Activated T-cell treated with anti-CD3 and anti-CD28 coated beads, Interleukin-2, amount 50 U/mL, for 1 hour (primary cell): Measurements from ENCODE around the gene PDXDC1.
A peak's percentile ranks its signal among the peaks of the same experiment; 100 is the strongest.
"Not testable (repeated sequence)": the region's sequence is repeated elsewhere in the genome, so short reads cannot be mapped to it uniquely, and the experiment has no call there.

Source experiments
- DNase-seq: peaks from one replicate; pipeline ENCODE4 v3.0.0-alpha.2; 2020

Gene PDXDC1

GRCh38 chr16:15135483-15136360, 160.9 kb downstream of the PDXDC1 start:
- DNase-seq: not testable (repeated sequence)

- not testable (repeated sequence) for DNase-seq
Observed at GRCh38 chr16:15137514-15137913, 162.7 kb downstream of the PDXDC1 start.

- not testable (repeated sequence) for DNase-seq
Observed at GRCh38 chr16:15140444-15141365, 165.9 kb downstream of the PDXDC1 start.

- DNase-seq: no peak
Observed at GRCh38 chr16:15141586-15141985, 166.8 kb downstream of the PDXDC1 start.

GRCh38 chr16:15142107-15142890, 167.5 kb downstream of the PDXDC1 start:
- DNase-seq: not testable (repeated sequence)

- DNase-seq: not testable (repeated sequence)
Observed at GRCh38 chr16:15142891-15143600, 168.2 kb downstream of the PDXDC1 start.

GRCh38 chr16:15143601-15144091, 168.8 kb downstream of the PDXDC1 start:
- not testable (repeated sequence) for DNase-seq

- DNase-seq: not testable (repeated sequence)
Observed at GRCh38 chr16:15144092-15144631, 169.3 kb downstream of the PDXDC1 start.

- DNase-seq: not testable (repeated sequence)
Observed at GRCh38 chr16:15144781-15145417, 170.1 kb downstream of the PDXDC1 start.

GRCh38 chr16:15145418-15146263, 170.8 kb downstream of the PDXDC1 start:
- DNase-seq: not testable (repeated sequence)

- DNase-seq: not testable (repeated sequence)
Observed at GRCh38 chr16:15146264-15146662, 171.4 kb downstream of the PDXDC1 start.

- not testable (repeated sequence) for DNase-seq
Observed at GRCh38 chr16:15148831-15149230, 174.0 kb downstream of the PDXDC1 start.

GRCh38 chr16:15149260-15149659, 174.4 kb downstream of the PDXDC1 start:
- DNase-seq: not testable (repeated sequence)

- DNase-seq: peak; percentile 51
Observed at GRCh38 chr16:15154005-15154404, 179.2 kb downstream of the PDXDC1 start.

GRCh38 chr16:15154650-15155562, 180.1 kb downstream of the PDXDC1 start:
- DNase-seq: peak; percentile 87

- DNase-seq: not testable (repeated sequence)
Observed at GRCh38 chr16:15157644-15158043, 182.8 kb downstream of the PDXDC1 start.

- DNase-seq: not testable (repeated sequence)
Observed at GRCh38 chr16:15159671-15160070, 184.8 kb downstream of the PDXDC1 start.

GRCh38 chr16:15160571-15160970, 185.7 kb downstream of the PDXDC1 start:
- not testable (repeated sequence) for DNase-seq

GRCh38 chr16:15163055-15163454, 188.2 kb downstream of the PDXDC1 start:
- not testable (repeated sequence) for DNase-seq
